Measurements from ENCODE around the gene TNMD.

Gene TNMD

GRCh38 chrX:100593126-100593525 lies 8.4 kb downstream of the TNMD start:
- TF ChIP-seq CTCF (IDR thresholded peaks at IDR 0.05; ENCODE audit: poor library complexity, severe bottlenecking): no peak

GRCh38 chrX:100593581-100593980 lies 8.8 kb downstream of the TNMD start:
- Histone ChIP-seq H3K9me3 (ENCODE audit: severe bottlenecking) (no peaks in the 10 kb centered on the region), H3K27ac (ENCODE audit: poor library complexity, severe bottlenecking) (no peak overlapping the region), H3K27me3 (ENCODE audit: insufficient read depth, poor library complexity, severe bottlenecking) (no peaks in the 10 kb centered on the region), H3K4me3 (ENCODE audit: severe bottlenecking) (no peak overlapping the region), H3K4me1 (ENCODE audit: insufficient read depth, poor library complexity, severe bottlenecking) (no peaks in the 10 kb centered on the region), H3K36me3 (ENCODE audit: low read depth) (no peaks in the 10 kb centered on the region)
- no peak for TF ChIP-seq CTCF (IDR thresholded peaks at IDR 0.05; ENCODE audit: poor library complexity, severe bottlenecking)
- DNase-seq (ENCODE audit: low spot score) (no peak), ATAC-seq (ENCODE audit: low read depth) (no peak)

More at GRCh38 chrX:100593126-100593525, 8.4 kb downstream of the TNMD start:
- DNase-seq (ENCODE audit: low spot score) (no peak), ATAC-seq (ENCODE audit: low read depth) (no peak)
- H3K4me1 ChIP-seq (ENCODE audit: insufficient read depth, poor library complexity, severe bottlenecking): no peaks in the 10 kb centered on the region
- H3K27ac ChIP-seq (ENCODE audit: poor library complexity, severe bottlenecking): no peak overlapping the region
- no peaks in the 10 kb centered on the region for H3K36me3 ChIP-seq (ENCODE audit: low read depth)
- no peaks in the 10 kb centered on the region for H3K27me3 ChIP-seq (ENCODE audit: insufficient read depth, poor library complexity, severe bottlenecking)
- no peaks in the 10 kb centered on the region for H3K9me3 ChIP-seq (ENCODE audit: severe bottlenecking)
- H3K4me3 ChIP-seq (ENCODE audit: severe bottlenecking): no peak overlapping the region

GRCh38 chrX:100596601-100597000 lies 11.9 kb downstream of the TNMD start:
- DNase-seq (ENCODE audit: low spot score) (no peak), ATAC-seq (ENCODE audit: low read depth) (no peak)
- Histone ChIP-seq H3K27ac (ENCODE audit: poor library complexity, severe bottlenecking) (no peak overlapping the region), H3K36me3 (ENCODE audit: low read depth) (no peaks in the 10 kb centered on the region), H3K4me3 (ENCODE audit: severe bottlenecking) (no peak overlapping the region), H3K4me1 (ENCODE audit: insufficient read depth, poor library complexity, severe bottlenecking) (no peaks in the 10 kb centered on the region), H3K27me3 (ENCODE audit: insufficient read depth, poor library complexity, severe bottlenecking) (no peaks in the 10 kb centered on the region), H3K9me3 (ENCODE audit: severe bottlenecking) (no peaks in the 10 kb centered on the region)
- no peak for TF ChIP-seq CTCF (IDR thresholded peaks at IDR 0.05; ENCODE audit: poor library complexity, severe bottlenecking)

GRCh38 chrX:100599456-100599855 lies 14.7 kb downstream of the TNMD start:
- no peaks in the 10 kb centered on the region for H3K4me1 ChIP-seq (ENCODE audit: insufficient read depth, poor library complexity, severe bottlenecking)
- H3K27ac ChIP-seq (ENCODE audit: poor library complexity, severe bottlenecking): no peak overlapping the region
- H3K9me3 ChIP-seq (ENCODE audit: severe bottlenecking): no peaks in the 10 kb centered on the region
- no peak overlapping the region for H3K4me3 ChIP-seq (ENCODE audit: severe bottlenecking)
- DNase-seq (ENCODE audit: low spot score): no peak
- H3K36me3 ChIP-seq (ENCODE audit: low read depth): no peaks in the 10 kb centered on the region
- ATAC-seq (ENCODE audit: low read depth): no peak
- TF ChIP-seq CTCF (IDR thresholded peaks at IDR 0.05; ENCODE audit: poor library complexity, severe bottlenecking): no peak
- H3K27me3 ChIP-seq (ENCODE audit: insufficient read depth, poor library complexity, severe bottlenecking): no peaks in the 10 kb centered on the region

GRCh38 chrX:100600340-100600739 lies 15.6 kb downstream of the TNMD start:
- H3K27me3 ChIP-seq (ENCODE audit: insufficient read depth, poor library complexity, severe bottlenecking): no peaks in the 10 kb centered on the region
- H3K27ac ChIP-seq (ENCODE audit: poor library complexity, severe bottlenecking): no peak overlapping the region
- DNase-seq (ENCODE audit: low spot score) (no peak), ATAC-seq (ENCODE audit: low read depth) (no peak)
- no peaks in the 10 kb centered on the region for H3K9me3 ChIP-seq (ENCODE audit: severe bottlenecking)
- TF ChIP-seq CTCF (IDR thresholded peaks at IDR 0.05; ENCODE audit: poor library complexity, severe bottlenecking): no peak
- no peaks in the 10 kb centered on the region for H3K36me3 ChIP-seq (ENCODE audit: low read depth)
- no peak overlapping the region for H3K4me3 ChIP-seq (ENCODE audit: severe bottlenecking)
- H3K4me1 ChIP-seq (ENCODE audit: insufficient read depth, poor library complexity, severe bottlenecking): no peaks in the 10 kb centered on the region
